T-cell (primary cell): ENCODE measurements around the gene ABCA7. TPM values are rescaled to one million over a fixed set of nuclear protein-coding genes. Genes with fewer than 3 reads are reported as not detected.

Source experiments
- ATAC-seq, 4 experiments: fragments of 200-7000 bp in 3 of 4; fragments of 150-1000 bp in 1 of 4; cut with Tn5 transposase; replicated peaks in 1 of 4; 1 replicate in 3 of 4; 2 replicates in 1 of 4; pipeline ENCODE4 v1.10.0; 2021; ENCODE audit warnings: moderate library complexity in 3 of 4, mild to moderate bottlenecking in 2 of 4, moderate number of reproducible peaks in 1 of 4
- CTCF ChIA-PET, 2 donors: fragments of 300-600 bp; sonication (Branson Sonifier 250); formaldehyde crosslinking; loops; one replicate each; lab custom pipeline; 2022; ENCODE audit warnings: antibody characterized with exemption in 2 of 2; lab: Charles Lee
- POLR2A ChIA-PET, 2 donors: fragments of 300-600 bp; sonication (Branson Sonifier 250); formaldehyde crosslinking; loops; one replicate each; lab custom pipeline; 2022; ENCODE audit warnings: antibody characterized with exemption in 2 of 2; lab: Charles Lee
- DNase-seq, 35 experiments: peaks; one replicate each; pipeline versions ENCODE4 v3.0.0 to v3.0.0-alpha.2; 2013 to 2023
- H3K27ac ChIP-seq: one replicate; pipeline ENCODE4 v1.5.1; 2013; ENCODE audit warnings: low read length
- H3K27me3 ChIP-seq, 2 experiments: replicated peaks in 1 of 2; 1 replicate in 1 of 2; 2 replicates in 1 of 2; pipeline versions ENCODE4 v1.6.1 to v1.7.0; 2013; ENCODE audit warnings: low read length in 1 of 2, mixed read lengths in 1 of 2; ENCODE audit not compliant: control insufficient read depth in 2 of 2, insufficient read depth in 2 of 2; ENCODE audit errors: extremely low read depth in 1 of 2
- H3K36me3 ChIP-seq, 2 donors: 1 replicate in 1 of 2; 2 replicates in 1 of 2; pipeline versions ENCODE4 v1.6.1 to v1.7.0; 2013; ENCODE audit warnings: low read length in 1 of 2; ENCODE audit not compliant: control insufficient read depth in 2 of 2, insufficient read depth in 1 of 2; ENCODE audit errors: extremely low read depth in 1 of 2
- H3K4me1 ChIP-seq, 2 experiments: 1 replicate in 1 of 2; 2 replicates in 1 of 2; pipeline versions ENCODE4 v1.6.1 to v1.7.0; 2013; ENCODE audit warnings: low read length in 2 of 2, mixed read lengths in 1 of 2; ENCODE audit not compliant: insufficient read depth in 2 of 2, control insufficient read depth in 1 of 2; ENCODE audit errors: extremely low read depth in 1 of 2
- H3K4me3 ChIP-seq, 2 donors: 1 replicate in 1 of 2; 2 replicates in 1 of 2; pipeline versions ENCODE4 v1.5.1 to v1.7.0; 2013; ENCODE audit warnings: mild to moderate bottlenecking in 2 of 2, low read length in 1 of 2, moderate library complexity in 1 of 2; ENCODE audit not compliant: control insufficient read depth in 1 of 2; ENCODE audit errors: extremely low read depth in 1 of 2
- H3K9me3 ChIP-seq: 2 replicates; pipeline ENCODE4 v1.7.0; 2013
- H3K27ac Mint-ChIP-seq, 2 donors: one replicate each; pipeline ENCODE4 v1.8.0; 2020 to 2021; ENCODE audit warnings: mild to moderate bottlenecking in 2 of 2, mixed read lengths in 2 of 2
- H3K27me3 Mint-ChIP-seq, 2 donors: one replicate each; pipeline ENCODE4 v1.8.0; 2021 to 2022; ENCODE audit warnings: mixed read lengths in 2 of 2
- H3K36me3 Mint-ChIP-seq: one replicate; pipeline ENCODE4 v1.8.0; 2021; ENCODE audit warnings: mixed read lengths
- H3K4me1 Mint-ChIP-seq, 3 donors: one replicate each; pipeline ENCODE4 v1.8.0; 2020 to 2022; ENCODE audit warnings: mixed read lengths in 3 of 3, mild to moderate bottlenecking in 1 of 3
- H3K4me3 Mint-ChIP-seq, 3 donors: one replicate each; pipeline ENCODE4 v1.8.0; 2020 to 2022; ENCODE audit warnings: mild to moderate bottlenecking in 3 of 3, mixed read lengths in 3 of 3, moderate library complexity in 3 of 3
- H3K9me3 Mint-ChIP-seq, 3 donors: one replicate each; pipeline ENCODE4 v1.8.0; 2020 to 2022; ENCODE audit warnings: mixed read lengths in 3 of 3
- WGBS: methylation state at CpG from one replicate; pipeline ENCODE4 v1.1.5; 2013; ENCODE audit warnings: missing lambda C conversion rate; ENCODE audit not compliant: insufficient coverage; 5-methylcytosine and 5-hydroxymethylcytosine counted together
- total RNA-seq, 35 experiments: library from RNA in 6 of 35; stranded (reverse) in 6 of 35; fragments of 120-200 nt in 1 of 35; gene quantifications; one replicate each; pipeline versions ENCODE4 v1.2.1 to v1.2.4 and lab custom pipeline; 2013 to 2026

Gene ABCA7
- total RNA-seq, 5 donors from 2014 or later (not counting 1 experiment from before 2014, with no cell fraction given): 166 to 217 (median 178) TPM

DNA sequence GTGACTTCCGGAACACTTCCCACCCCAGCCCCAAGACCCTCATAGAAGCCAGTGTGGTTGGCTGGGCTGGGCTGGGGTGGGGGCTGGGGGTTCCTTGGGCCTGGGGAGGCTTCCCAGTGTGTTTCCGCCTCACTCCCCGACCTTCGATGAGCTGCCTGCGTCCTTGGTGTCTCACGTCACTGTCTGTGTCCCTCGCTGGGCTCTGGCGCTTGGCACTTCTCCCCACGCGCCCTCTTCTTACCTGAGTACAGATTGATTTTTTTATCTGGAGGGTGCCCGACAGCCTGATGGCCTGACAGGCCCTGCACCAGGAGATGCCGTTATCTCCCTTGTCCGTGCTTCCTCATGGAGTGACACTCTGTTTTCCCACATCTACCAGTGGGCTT lies 47.2 kb upstream of the ABCA7 start:
- Mint-ChIP-seq H3K36me3 (peaks cover 3% of the 10 kb centered on the region), H3K27me3 (no peaks in the 10 kb centered on the region), H3K27ac (peak overlapping the region in 1 of 2 donors; percentile 15), H3K4me1 (peaks cover 6 to 11% (median 9%) of the 10 kb centered on the region in 3 donors), H3K9me3 (no peaks in the 10 kb centered on the region), H3K4me3 (no peak overlapping the region)
- 97% methylated on average over 12 of the region's 13 CpGs for WGBS
- Histone ChIP-seq H3K4me1 (peaks cover 2 to 34% of the 10 kb centered on the region in 2 experiments), H3K27me3 (peaks cover under 1 to 21% of the 10 kb centered on the region in 2 experiments), H3K9me3 (no peaks in the 10 kb centered on the region), H3K4me3 (no peak overlapping the region), H3K36me3 (peaks cover 23 to 30% of the 10 kb centered on the region in 2 donors), H3K27ac (no peak overlapping the region)
- ChIA-PET CTCF (no interaction called here), POLR2A (no interaction called here)
- ATAC-seq (no peak), DNase-seq (no peak)

DNA sequence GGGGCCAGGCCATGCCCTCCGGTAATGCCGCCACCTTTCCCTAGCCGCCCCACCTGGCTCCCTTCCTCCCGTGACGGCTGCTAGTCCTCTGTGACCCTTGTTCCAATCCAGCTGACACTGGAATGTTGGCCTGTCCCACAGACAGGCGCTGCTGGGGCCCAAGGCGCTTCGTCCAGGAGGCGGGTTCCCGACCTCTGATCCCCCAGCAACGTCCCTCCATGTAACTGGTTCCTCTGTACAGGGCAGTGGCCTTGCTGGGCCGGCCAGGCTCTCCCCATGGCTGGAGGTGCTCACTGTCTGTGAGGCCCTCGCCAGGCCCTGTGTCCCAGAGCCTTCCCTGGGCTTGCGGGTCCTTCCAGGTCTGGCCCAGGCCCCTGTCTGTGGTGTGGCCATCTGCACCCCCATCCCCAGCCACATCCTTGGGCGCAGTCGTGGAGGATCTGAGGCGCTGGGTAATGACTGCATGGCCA lies 46.5 kb upstream of the ABCA7 start:
- peaks cover 4 to 29% of the 10 kb centered on the region in 2 experiments for H3K27me3 ChIP-seq
- no peak for ATAC-seq
- no peaks in the 10 kb centered on the region for H3K9me3 ChIP-seq
- Mint-ChIP-seq H3K4me3 (no peak overlapping the region), H3K27me3 (peaks cover 4 to 6% of the 10 kb centered on the region in 2 donors), H3K27ac (no peak overlapping the region), H3K4me1 (peaks cover 6 to 13% (median 9%) of the 10 kb centered on the region in 3 donors), H3K36me3 (peaks cover 3% of the 10 kb centered on the region), H3K9me3 (no peaks in the 10 kb centered on the region)
- no peak overlapping the region for H3K4me3 ChIP-seq
- 98% methylated on average over 17 of the region's 17 CpGs for whole genome bisulfite sequencing
- CTCF ChIA-PET: interaction anchor here in 1 of 2 donors (0.6 kb wide), 1 partner anchor 774 kb away, joined by 3 read pairs; no protein-coding TSS in a partner anchor
- H3K4me1 ChIP-seq: peaks cover 2 to 34% of the 10 kb centered on the region in 2 experiments
- no peak for DNase-seq
- H3K27ac ChIP-seq: no peak overlapping the region
- H3K36me3 ChIP-seq: peaks cover 18 to 30% of the 10 kb centered on the region in 2 donors
- POLR2A ChIA-PET: no interaction called here

DNA sequence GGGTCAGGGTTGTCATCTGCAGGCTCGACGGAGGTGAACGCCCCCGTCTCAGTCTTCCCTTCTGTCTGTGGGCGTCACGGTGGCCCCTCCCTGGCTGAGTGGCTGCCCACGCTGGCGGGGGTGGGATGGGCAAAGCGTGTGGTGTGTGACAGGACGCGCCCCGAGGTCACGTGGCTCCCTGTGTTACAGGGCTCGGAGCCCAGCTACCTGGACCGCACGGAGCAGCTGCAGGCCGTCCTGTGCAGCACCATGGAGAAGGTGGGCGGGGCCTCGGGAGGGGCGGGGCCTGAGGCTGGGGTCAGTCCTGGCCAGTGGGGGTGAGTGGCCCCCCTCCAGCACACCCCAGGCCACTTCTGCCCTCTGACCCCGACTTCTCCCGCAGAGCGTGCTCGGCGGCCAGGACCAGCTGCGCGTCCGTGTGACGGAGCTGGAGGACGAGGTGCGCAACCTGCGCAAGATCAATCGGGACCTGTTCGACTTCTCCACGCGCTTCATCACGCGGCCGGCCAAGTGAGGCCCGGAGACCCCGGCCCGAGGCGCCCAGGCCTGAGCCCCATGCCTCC lies 46.0 kb upstream of the ABCA7 start:
- WGBS: 93% methylated on average over 35 of the region's 43 CpGs
- Histone ChIP-seq H3K27ac (no peak overlapping the region), H3K4me1 (peaks cover 2 to 29% of the 10 kb centered on the region in 2 experiments), H3K9me3 (no peaks in the 10 kb centered on the region), H3K4me3 (no peak overlapping the region), H3K27me3 (peaks cover 4 to 34% of the 10 kb centered on the region in 2 experiments), H3K36me3 (peaks cover 15 to 30% of the 10 kb centered on the region in 2 donors)
- no peak overlapping the region for H3K4me3 Mint-ChIP-seq
- CTCF ChIA-PET: interaction anchor here in 1 of 2 donors (0.6 kb wide), 1 partner anchor 773 kb away, joined by 3 read pairs; no protein-coding TSS in a partner anchor
- peaks cover 7 to 14% (median 9%) of the 10 kb centered on the region in 3 donors for H3K4me1 Mint-ChIP-seq
- POLR2A ChIA-PET: no interaction called here
- H3K36me3 Mint-ChIP-seq: peaks cover 3% of the 10 kb centered on the region
- DNase-seq: no peak
- no peak overlapping the region for H3K27ac Mint-ChIP-seq
- ATAC-seq: no peak
- no peaks in the 10 kb centered on the region for H3K9me3 Mint-ChIP-seq
- H3K27me3 Mint-ChIP-seq: peaks cover 7 to 10% of the 10 kb centered on the region in 2 donors

- H3K36me3 Mint-ChIP-seq: peaks cover 3% of the 10 kb centered on the region
- H3K27ac Mint-ChIP-seq: no peak overlapping the region
- CTCF ChIA-PET: no interaction called here
Measured at GRCh38 chr19:994516-994915, 45.4 kb upstream of the ABCA7 start.

DNA sequence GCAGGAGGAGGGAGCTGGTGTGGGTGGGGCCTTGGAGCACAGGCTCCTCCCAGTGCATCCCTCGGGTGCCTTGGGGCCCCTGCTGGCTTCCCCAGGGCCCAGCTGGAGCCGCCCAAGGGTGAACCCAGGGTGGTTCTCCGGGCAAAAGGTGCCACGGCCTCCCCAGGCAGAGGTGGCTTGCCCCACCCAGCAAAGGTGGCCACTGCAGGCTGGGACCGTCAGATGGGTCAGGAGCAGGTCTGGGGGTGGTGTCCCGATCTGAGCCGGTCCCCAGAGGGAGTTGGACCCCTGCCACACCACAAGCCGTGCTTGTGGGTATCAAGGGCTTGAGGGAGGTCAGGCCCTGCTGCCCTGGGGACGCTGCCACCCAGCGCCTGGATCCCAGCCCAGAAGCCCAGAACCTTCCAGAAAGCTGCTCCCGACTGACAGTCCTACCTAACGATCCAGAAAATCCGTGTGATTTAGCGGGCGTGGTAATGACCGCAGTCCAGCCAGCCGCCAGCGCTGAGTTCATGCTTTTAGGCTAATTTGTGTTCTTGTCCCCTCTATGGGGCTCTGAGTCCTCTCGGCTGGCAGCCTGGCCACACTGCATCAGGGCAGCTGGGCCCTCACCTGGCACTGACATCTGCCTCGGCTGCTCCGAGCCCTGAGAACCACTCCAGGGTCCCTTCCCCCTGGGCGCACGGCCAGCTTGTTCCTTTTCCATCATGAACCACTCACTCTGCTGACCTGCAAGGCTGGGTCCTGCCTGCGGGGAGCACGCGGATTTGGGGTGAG lies 44.7 kb upstream of the ABCA7 start:
- H3K36me3 ChIP-seq: peaks cover 10 to 25% of the 10 kb centered on the region in 2 donors
- ChIA-PET POLR2A (no interaction called here), CTCF (no interaction called here)
- Mint-ChIP-seq H3K27me3 (peaks cover 13 to 19% of the 10 kb centered on the region in 2 donors), H3K4me1 (peaks cover 9 to 17% (median 10%) of the 10 kb centered on the region in 3 donors), H3K9me3 (no peaks in the 10 kb centered on the region), H3K27ac (no peak overlapping the region), H3K36me3 (peaks cover 3% of the 10 kb centered on the region), H3K4me3 (no peak overlapping the region)
- H3K27me3 ChIP-seq: peaks cover 7 to 46% of the 10 kb centered on the region in 2 experiments
- 86% methylated on average over 16 of the region's 26 CpGs for WGBS
- DNase-seq (no peak), ATAC-seq (no peak)
- H3K4me3 ChIP-seq: no peak overlapping the region
- no peak overlapping the region for H3K27ac ChIP-seq
- peaks cover 2 to 24% of the 10 kb centered on the region in 2 experiments for H3K4me1 ChIP-seq
- H3K9me3 ChIP-seq: no peaks in the 10 kb centered on the region

More at GRCh38 chr19:994516-994915, 45.4 kb upstream of the ABCA7 start:
- H3K4me1 Mint-ChIP-seq: peaks cover 9 to 17% (median 10%) of the 10 kb centered on the region in 3 donors
- 91% methylated on average over 12 of the region's 18 CpGs for WGBS
- peaks cover 7 to 40% of the 10 kb centered on the region in 2 experiments for H3K27me3 ChIP-seq
- peaks cover 14 to 30% of the 10 kb centered on the region in 2 donors for H3K36me3 ChIP-seq
- H3K27ac ChIP-seq: no peak overlapping the region
- DNase-seq: no peak
- H3K27me3 Mint-ChIP-seq: peaks cover 13 to 16% of the 10 kb centered on the region in 2 donors
- no peak overlapping the region for H3K4me3 ChIP-seq
- H3K4me3 Mint-ChIP-seq: no peak overlapping the region
- no peak for ATAC-seq
- no peaks in the 10 kb centered on the region for H3K9me3 Mint-ChIP-seq
- H3K4me1 ChIP-seq: peaks cover 2 to 23% of the 10 kb centered on the region in 2 experiments
- no peaks in the 10 kb centered on the region for H3K9me3 ChIP-seq
- POLR2A ChIA-PET: no interaction called here
